Measurements from ENCODE around the gene NFYC.
"Not testable (repeated sequence)": the region's sequence is repeated elsewhere in the genome, so short reads cannot be mapped to it uniquely, and the experiment has no call there.

The NFYC gene

GRCh38 chr1:40665335-40666171 lies 26.0 kb upstream of the NFYC start, which contains the start of gene RIMS3:
TSS of gene RIMS3 (minus strand) at chr1:40665682. CDS start at chr1:40641925, 23,757 bp downstream.
- DNase-seq (ENCODE audit: low spot score) = peak; percentile 74

GRCh38 chr1:40668769-40669525 lies 22.6 kb upstream of the NFYC start:
- DNase-seq (ENCODE audit: low spot score) = peak; percentile 91

- no peak for DNase-seq (ENCODE audit: low spot score)
These were observed 18.1 kb upstream of the NFYC start for GRCh38 chr1:40673452-40673851.

- DNase-seq (ENCODE audit: low spot score) = no peak
These were observed 15.0 kb upstream of the NFYC start for GRCh38 chr1:40676501-40676900.

- no peak for DNase-seq (ENCODE audit: low spot score)
These were observed 12.1 kb upstream of the NFYC start for GRCh38 chr1:40679165-40679953.

DNA sequence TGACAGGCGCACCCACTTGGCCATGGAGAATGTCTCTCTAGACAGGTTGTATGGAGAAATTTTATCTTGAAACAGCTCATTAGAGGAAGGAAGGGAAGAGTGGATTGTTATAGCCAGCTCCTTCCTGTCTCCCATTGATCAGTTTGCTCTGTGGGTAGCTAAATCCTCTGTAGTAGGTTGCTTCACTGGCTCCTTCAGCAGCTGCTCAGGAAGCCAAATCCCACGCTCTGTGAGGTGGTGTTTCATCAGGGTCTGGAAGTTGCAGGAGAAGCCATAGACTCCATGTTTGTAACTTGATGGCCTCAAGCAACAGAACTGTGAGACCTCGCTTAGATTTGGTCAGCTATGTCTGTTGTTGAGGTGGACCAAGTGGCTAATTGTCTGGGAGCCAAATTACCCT lies 6.8 kb upstream of the NFYC start:
- no peak for DNase-seq (ENCODE audit: low spot score)

DNA sequence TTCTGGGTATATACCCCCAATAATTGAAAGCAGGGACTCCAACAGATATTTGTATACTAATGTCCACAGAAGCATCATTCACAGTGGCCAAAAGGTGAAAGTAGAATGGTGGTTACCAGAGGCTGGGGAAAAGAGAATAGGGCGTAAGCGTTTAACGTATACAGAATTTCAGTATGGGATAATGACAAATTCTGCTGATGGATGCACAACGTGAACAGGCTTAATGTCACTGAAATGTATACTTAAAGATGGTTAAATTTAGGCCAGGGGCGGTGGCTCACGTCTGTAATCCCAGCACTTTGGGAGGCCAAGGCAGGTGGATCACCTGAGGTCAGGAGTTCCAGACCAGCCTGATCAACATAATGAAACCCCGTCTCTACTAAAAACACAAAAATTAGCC lies 4.4 kb upstream of the NFYC start:
- DNase-seq (ENCODE audit: low spot score) = no peak

- no peak for DNase-seq (ENCODE audit: low spot score)
These were observed 3.8 kb upstream of the NFYC start for GRCh38 chr1:40687661-40688060.

- DNase-seq (ENCODE audit: low spot score) = no peak
These were observed 1.8 kb upstream of the NFYC start for GRCh38 chr1:40689737-40690136.

GRCh38 chr1:40690771-40691537 lies 550 bp upstream of the NFYC start:
- peak; percentile 42 for DNase-seq (ENCODE audit: low spot score)

DNA sequence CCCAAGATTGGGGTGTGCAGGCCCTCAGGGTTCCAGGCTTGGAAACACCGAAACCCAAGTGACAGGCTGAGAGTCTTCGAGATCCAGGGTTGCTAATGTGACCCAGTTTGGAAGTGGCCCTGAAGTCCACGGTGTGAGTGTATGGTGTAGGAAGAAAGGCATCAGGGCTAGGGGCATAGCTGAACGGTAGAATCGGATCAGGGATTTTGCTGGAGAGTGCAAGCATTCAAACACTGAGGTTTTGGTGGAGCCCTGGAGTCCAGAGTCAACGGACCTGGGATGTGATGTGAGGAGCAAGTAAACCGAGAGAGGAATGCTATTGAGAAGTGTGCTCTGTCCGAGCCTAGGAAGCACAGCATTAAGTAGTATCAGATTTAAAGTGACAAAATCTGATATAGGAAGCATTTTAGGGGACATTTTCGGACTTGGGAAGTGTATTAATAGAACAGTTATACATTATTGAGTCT lies 958 bp downstream of the NFYC start:
- peak; percentile 73 for DNase-seq (ENCODE audit: low spot score)

DNA sequence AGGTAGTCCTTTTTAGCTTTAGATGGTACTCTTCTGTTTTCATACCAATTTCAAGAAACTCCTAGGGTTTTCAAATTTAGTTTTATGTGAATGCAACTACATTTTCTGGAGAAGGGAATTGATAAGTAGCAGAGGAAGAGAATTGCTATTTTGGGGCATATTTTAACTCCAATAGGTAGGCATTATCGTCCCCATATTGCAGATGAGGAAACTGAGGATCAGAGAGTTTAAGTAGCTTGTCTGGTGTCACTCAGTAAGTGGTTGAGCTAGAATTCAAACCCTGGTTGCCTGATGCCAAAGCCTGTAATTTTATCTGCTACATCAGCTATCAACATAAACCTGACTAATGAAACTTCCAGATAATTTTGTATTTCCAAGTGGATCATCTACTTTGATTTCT lies 1.9 kb downstream of the NFYC start:
- DNase-seq (ENCODE audit: low spot score) = no peak

DNA sequence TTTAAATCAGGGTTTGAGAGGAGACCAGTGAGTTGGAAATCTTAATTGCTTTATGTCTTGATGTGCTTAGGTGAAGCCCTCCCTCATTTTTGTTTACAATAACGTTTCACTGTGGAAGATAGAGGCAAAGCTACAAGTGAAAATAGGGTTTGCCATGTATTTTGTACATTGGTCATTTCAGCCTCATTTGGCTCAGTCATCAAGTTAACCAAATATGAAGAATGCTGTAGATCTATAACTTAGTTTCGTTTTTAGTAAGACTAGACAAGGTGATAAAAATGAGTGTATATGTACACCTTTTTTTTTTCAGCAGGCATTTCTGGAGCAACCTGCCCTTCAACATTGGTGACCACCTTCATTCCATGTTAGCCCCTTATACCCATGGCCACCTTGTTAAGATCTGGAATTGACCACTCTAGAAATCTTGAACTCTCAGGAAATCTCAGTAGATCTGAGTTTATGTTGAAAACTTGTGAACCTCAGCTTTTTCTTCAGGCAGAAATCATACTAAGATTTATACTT lies 2.9 kb downstream of the NFYC start:
- DNase-seq (ENCODE audit: low spot score) = no peak

- DNase-seq (ENCODE audit: low spot score) = no peak
These were observed 4.8 kb downstream of the NFYC start for GRCh38 chr1:40696294-40696693.

GRCh38 chr1:40697436-40697835 lies 5.9 kb downstream of the NFYC start:
- DNase-seq (ENCODE audit: low spot score) = no peak

DNA sequence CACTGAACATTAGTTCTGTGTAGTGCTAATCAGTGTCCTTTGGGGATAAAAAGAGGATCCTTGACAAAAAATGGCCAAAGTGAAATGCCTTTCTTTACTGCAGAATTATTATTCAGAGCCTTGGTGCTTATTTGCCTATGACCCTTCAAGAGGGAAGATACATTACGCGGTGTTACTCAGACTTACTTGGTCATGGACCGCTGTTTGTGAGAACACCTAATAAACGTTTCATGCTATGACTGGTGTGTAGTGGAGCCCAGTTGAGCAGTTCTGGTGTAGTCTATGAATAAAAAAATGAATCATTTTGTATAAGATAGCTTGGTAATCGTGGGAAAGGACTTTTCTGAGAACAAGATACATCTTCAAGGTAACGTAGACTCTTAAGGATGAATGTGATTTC lies 8.3 kb downstream of the NFYC start:
- no peak for DNase-seq (ENCODE audit: low spot score)

DNA sequence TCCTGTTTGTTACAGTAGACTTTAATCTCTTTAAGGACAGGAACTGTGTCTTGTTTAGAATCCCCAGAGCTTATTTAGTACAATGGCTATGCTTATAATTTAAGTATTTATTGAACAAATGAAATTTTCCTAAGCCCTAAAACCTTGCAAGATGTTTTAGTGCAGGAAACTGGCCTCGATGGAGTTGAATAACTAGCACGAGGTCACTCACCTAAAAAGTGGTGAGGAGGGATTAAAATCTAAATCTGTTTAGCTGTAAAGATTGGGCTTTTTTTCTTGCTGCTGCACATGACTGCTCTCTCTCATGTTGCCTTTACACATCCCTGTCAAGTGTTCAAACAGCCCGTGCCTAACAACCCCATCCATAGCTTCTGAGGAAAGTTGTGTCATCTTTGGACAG lies 10.2 kb downstream of the NFYC start:
- no peak for DNase-seq (ENCODE audit: low spot score)

GRCh38 chr1:40702810-40703209 lies 11.3 kb downstream of the NFYC start:
- DNase-seq (ENCODE audit: low spot score) = not testable (repeated sequence)

- no peak for DNase-seq (ENCODE audit: low spot score)
These were observed 11.8 kb downstream of the NFYC start for GRCh38 chr1:40703316-40703715.

GRCh38 chr1:40704817-40705733 lies 13.6 kb downstream of the NFYC start:
- DNase-seq (ENCODE audit: low spot score) = no peak
